HG02870 (cell line): Measurements from ENCODE around the gene TTC33.
"Not testable (repeated sequence)": the region's sequence is repeated elsewhere in the genome, so short reads cannot be mapped to it uniquely, and the experiment has no call there.

Source experiments
- ATAC-seq: cut with Tn5 transposase; IDR thresholded peaks from one replicate; pipeline ENCODE4 v1.9.1; 2021; ENCODE audit warnings: mild to moderate bottlenecking, moderate library complexity; ENCODE audit not compliant: unreplicated experiment

Gene TTC33

GRCh38 chr5:40680741-40681362 lies 74.9 kb downstream of the TTC33 start:
- ATAC-seq = no peak

- peak; percentile 34 for ATAC-seq
These were observed 75.7 kb downstream of the TTC33 start, which contains the start of gene PTGER4 for GRCh38 chr5:40679913-40680681. TSS of gene PTGER4 (plus strand) at chr5:40679915. CDS start at chr5:40680994, 1,079 bp downstream.

DNA sequence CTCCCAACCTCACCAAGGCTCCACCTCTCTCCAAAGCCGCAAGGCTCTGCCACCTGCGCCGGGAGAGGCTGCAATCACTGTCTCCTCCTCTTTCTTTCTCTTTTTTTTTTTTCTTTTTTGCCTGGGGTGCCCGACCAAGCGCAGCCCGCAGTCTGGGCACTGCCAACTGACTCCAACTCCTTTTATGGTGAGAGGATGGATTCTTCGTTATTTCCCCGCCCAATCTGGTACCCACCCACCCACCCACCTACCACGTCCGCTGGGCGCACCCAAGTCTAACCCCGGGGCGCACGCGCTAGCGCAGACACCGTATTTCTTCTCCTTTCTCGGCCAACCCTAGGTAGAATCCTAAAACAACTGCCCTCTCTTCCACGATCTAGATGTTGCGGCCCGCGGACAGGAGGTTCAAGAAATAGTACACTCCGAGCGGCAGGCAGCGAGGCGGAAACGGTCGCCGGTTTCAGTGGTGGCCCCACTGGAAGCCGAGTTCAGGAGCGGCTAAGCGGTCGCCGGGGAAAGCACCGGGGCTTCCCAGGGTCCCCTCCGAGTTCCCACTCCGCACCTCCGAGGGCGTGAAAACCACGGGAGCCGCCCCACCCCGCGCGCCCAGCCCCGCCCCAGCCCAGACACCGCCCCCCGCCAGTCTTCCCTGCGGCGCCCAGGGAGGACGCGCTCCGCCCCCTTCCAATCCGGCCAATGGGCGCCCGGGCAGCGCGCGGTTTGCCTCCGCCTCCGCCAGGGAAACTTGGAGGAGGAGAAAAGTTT lies 76.4 kb downstream of the TTC33 start:
- peak; percentile 76 for ATAC-seq

- no peak for ATAC-seq
These were observed 77.2 kb downstream of the TTC33 start for GRCh38 chr5:40678460-40679147.

DNA sequence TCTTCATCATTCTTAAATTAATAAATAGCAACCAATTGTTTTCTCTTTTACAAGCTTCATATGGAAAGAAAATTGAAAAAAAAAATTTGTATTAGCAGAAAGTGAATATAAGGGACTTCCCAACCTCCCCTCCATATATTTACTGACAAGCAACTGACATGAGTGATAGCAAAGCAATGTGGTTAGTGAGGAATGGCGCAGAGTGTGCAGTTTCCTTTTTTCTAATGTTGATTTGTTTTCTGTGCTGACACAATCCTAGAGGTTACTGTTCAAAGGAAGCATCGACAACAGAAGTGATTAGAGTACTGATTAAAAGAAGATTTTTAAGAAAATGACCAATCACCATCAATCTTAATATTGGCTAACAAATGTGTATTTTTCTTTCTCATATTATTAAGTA lies 77.7 kb downstream of the TTC33 start:
- no peak for ATAC-seq

GRCh38 chr5:40677456-40677855 lies 78.3 kb downstream of the TTC33 start:
- no peak for ATAC-seq

GRCh38 chr5:40676613-40677343 lies 79.0 kb downstream of the TTC33 start:
- ATAC-seq = no peak

DNA sequence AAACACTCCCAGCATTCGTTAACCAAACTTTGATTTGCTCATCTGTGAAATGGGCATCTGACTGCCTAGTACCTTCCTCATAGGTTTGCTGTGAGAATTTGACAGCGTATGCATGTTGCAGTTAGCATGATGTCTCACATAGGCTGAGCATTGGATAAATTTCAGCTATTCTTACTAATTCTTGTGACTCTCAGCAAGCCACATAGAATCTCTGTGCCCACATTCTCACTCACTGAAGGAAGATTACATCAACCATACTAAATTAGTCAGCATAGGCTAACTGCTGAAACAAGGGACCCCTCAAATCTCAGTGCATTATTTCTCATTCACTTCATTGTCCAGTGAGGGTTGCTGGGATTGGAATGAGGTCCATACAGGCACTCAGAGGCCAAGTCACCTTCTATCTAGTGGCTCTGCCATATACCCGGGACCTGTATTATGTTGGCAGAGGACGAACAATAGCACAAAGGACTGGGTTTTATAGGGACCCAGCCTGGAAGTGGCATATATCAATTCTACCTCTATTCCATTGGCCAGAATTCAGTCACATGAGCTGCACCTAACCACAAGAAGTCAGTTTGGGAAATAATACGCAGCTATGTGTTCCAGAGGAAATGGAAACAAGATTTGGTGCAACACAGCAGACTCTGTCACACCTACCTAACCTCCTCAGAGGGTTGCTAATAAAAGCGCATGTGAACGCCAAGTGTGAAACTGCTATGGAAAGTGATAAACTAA lies 80.2 kb downstream of the TTC33 start:
- no peak for ATAC-seq

DNA sequence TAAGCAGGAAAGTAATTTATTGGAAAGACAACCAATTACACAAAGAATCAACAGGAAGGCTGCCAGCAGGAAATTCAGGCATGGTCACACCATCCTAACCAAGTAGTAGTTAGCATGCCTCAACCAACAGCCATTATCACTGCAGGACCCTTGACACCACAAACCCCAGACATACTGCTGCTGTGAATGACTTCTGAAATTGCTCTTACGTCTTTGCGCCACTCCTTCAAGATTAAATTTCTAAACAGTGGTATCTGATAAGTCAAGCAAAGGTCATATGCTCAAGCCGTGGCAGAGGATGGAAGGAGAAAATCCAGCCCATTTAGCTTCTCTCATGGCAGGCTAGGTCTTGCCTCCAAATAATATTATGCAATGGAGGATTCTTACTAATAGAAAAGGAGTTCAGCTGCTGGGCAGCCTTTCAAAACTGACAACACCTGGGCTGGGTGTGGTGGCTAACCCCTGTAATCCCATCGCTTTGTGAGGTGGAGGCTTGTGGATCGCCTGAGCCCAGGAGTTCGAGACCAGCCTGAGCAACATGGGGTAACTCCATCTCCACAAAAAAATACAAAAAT lies 81.0 kb downstream of the TTC33 start:
- ATAC-seq = no peak

GRCh38 chr5:40672425-40672824 lies 83.3 kb downstream of the TTC33 start:
- ATAC-seq = no peak

DNA sequence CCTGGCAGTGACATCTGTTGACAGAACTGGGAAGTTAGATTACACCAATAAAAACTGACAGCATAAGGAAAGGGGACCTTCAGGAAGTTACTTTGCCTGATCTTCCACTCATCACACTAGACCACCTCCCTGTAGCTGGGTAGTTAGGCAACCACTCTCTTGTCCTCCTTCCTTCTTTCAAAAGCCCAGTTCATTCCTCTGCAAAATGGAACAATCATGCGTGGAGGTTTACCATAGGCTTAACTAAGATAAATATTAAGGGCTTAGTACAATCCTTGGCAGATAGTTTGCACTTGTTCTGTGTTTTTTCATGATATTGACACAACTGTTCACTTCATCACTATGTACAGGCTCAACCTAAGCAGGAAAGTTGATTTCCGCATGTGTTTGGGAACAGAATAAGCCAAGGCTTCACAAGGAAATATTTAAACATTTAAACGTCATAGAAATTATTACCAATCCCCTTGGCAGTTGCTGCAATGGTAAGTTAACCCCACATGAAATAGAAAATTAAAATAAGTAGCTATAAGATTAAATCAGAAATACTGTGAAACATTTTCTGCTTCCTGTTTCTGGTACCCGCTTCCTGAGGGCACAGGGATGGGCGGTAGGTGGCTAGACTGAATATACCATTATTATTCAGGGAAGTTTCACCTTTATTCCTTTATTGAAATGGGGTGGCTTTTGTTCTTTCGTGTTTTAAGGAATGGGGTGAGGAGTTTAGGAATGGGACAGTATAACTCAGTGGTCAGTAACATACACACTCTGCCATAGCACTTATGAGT lies 86.0 kb downstream of the TTC33 start:
- no peak for ATAC-seq

DNA sequence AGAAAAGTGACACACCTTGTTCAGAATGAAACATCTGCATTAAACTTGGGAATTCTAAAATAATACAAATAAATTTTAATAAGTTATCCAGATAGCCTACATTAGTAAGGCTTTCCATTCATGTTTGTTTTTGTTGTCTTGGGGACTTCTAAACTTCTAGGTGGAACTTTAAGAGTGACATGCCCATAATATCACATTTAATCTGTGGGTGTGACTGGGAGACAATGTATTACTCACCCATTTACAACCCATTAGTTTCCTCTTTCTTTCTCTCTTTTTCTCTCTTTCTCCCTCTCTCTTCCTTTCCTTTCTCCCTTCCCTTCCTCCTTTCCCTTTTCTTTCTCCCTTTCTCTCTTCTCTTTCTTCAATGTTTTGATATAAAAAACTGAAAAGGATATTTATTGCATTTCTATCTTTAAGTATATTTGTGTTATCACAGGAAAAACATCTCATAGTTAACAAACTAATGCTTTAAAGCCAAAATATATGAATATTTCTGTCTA lies 88.5 kb downstream of the TTC33 start:
- no peak for ATAC-seq

- no peak for ATAC-seq
These were observed 89.1 kb downstream of the TTC33 start for GRCh38 chr5:40666657-40667056.

GRCh38 chr5:40665635-40666298 lies 90.0 kb downstream of the TTC33 start:
- no peak for ATAC-seq

DNA sequence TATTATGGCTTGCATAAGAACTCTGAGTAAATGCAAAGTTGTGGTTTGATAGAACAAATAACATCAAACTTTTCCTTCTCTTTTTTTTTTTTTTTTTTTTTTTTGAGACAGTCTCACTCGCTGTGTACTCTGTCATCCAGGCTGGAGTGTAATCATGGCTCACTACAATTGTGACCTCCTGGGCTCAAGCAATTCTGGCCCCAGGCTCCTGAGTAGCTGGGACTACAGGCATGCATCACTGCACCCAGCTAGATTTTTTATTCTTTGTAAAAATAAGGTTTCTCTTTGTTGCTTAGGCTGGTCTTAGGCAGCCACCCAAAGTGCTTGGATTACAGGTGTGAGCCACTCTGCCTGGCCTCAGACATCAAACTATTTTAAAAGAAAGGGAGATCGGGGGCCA lies 95.0 kb downstream of the TTC33 start:
- no peak for ATAC-seq

GRCh38 chr5:40656766-40657165 lies 99.0 kb downstream of the TTC33 start:
- no peak for ATAC-seq

- ATAC-seq = not testable (repeated sequence)
These were observed 99.7 kb downstream of the TTC33 start for GRCh38 chr5:40656091-40656490.

DNA sequence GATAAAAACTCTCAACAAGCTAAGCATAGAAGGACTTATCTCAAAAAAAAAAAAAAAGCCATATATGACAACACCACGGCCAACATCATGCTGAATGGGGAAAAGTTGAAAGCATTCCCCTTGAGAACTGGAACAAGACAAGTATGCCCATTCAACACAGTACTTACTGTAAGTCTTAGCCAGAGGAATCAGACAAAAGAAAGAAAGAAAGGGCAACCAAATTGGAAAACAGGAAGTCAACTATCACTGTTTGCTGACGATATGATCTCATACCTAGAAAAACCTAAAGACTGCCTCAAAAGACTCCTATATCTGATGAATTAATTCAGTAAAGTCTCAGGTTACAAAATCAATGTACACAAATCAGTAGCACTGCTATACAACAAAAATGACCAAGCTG lies 100.6 kb downstream of the TTC33 start:
- no peak for ATAC-seq
